Body of pancreas (tissue), 4 donors: ENCODE data around the gene PRKACA.

Experiments used
- CTCF ChIP-seq, 7 experiments: fragments of 450-650 bp in 4 of 7; fragments of 200-600 bp in 3 of 7; sonication (generic) in 3 of 7; IDR thresholded peaks; one replicate each; pipeline ENCODE4 v1.5.1; 2016 to 2019; ENCODE audit warnings: antibody characterized with exemption in 7 of 7
- POLR2A ChIP-seq, 3 donors: fragments of 450-650 bp; IDR thresholded peaks; one replicate each; pipeline ENCODE4 v1.6.1; 2016; ENCODE audit warnings: antibody characterized with exemption in 3 of 3, mild to moderate bottlenecking in 2 of 3

- TF ChIP-seq CTCF (IDR thresholded peaks at IDR 0.05) = no peak
- TF ChIP-seq POLR2A (IDR thresholded peaks at IDR 0.05) = no peak
Observed at GRCh38 chr19:14056741-14057356, 60.7 kb downstream of the PRKACA start.
